OCI-LY3 (cell line): ENCODE data around the gene PXYLP1.

Source experiments
- CTCF ChIP-seq: fragments of 200-600, 300-600 bp; sonication (generic); IDR thresholded peaks from 2 replicates; pipeline ENCODE4 v1.5.1; 2014; ENCODE audit warnings: antibody characterized with exemption, low read length, low read depth
- EZH2phosphoT487 ChIP-seq: fragments of 200-600 bp; shearing (Covaris generic); IDR thresholded peaks from 2 replicates; pipeline ENCODE4 v1.6.1; 2018; ENCODE audit warnings: antibody characterized with exemption, mixed run types, low read depth

- no peak for TF ChIP-seq CTCF
- no peak for TF ChIP-seq EZH2phosphoT487
Observed at GRCh38 chr3:141216975-141217374, 14.7 kb upstream of the PXYLP1 start.
